HEK293T (cell line): ENCODE measurements around the gene HOXD10.

Experiments used
- BHLHE40 ChIP-seq: fragments of 450-650 bp; IDR thresholded peaks from 2 replicates; pipeline ENCODE4 v1.6.1; 2016; ENCODE audit warnings: mild to moderate bottlenecking, moderate library complexity, borderline replicate concordance
- FOXK2 ChIP-seq: fragments of 450-650 bp; IDR thresholded peaks from 2 replicates; pipeline ENCODE4 v1.6.1; 2016; ENCODE audit warnings: mild to moderate bottlenecking
- FOXM1 ChIP-seq: fragments of 450-650 bp; IDR thresholded peaks from 2 replicates; pipeline ENCODE4 v1.6.1; 2017; ENCODE audit warnings: mild to moderate bottlenecking, borderline replicate concordance
- SP1 ChIP-seq: fragments of 450-650 bp; IDR thresholded peaks from 2 replicates; pipeline ENCODE4 v1.6.1; 2017
- SUZ12 ChIP-seq: fragments of 450-650 bp; IDR thresholded peaks from 2 replicates; pipeline ENCODE4 v1.6.1; 2016; ENCODE audit warnings: mild to moderate bottlenecking
- TARDBP ChIP-seq: fragments of 450-650 bp; IDR thresholded peaks from 2 replicates; pipeline ENCODE4 v1.6.1; 2016

DNA sequence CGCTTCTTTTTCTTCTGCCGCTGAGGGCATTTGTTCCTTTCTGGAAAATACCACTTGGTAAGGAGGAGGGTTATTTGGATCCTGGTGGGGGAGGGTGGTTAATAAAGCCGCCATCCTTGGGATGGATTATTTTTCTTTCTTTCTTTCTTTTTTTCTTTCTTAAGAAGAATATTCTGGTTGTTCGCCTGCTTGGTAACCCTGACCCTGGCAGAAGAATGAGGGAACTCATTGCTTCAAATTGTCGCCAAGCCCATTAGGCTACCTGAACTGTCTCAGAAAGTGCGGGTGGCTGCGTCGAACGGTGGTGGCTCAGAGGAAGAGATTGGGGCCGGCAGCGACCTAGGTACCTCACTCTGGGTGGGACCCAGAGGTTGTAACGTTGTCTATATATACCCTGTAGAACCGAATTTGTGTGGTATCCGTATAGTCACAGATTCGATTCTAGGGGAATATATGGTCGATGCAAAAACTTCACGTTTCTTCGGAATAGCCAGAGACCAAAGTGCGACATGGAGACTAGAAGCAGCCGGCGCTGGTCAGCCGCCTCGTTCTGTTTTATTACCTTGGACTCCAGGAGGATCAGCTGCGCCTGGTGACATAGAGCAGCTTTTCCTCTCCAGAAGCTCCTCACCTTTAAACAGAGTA is 33.5 kb downstream of the HOXD10 start:
- no peak for TF ChIP-seq SP1
- no peak for TF ChIP-seq TARDBP
- no peak for TF ChIP-seq BHLHE40
- TF ChIP-seq SUZ12 = no peak
- TF ChIP-seq FOXK2 = no peak
- no peak for TF ChIP-seq FOXM1
